OCI-LY3 (cell line): ENCODE results near the gene TH.

ENCODE experiments used
- H2AFZ ChIP-seq: fragments of 200-600, 300-600 bp; shearing (Covaris generic); 2 replicates; pipeline ENCODE4 v1.6.0; 2014; ENCODE audit warnings: antibody characterized with exemption, low read depth, low read length
- H3K27ac ChIP-seq: fragments of 200-600, 300-600 bp; sonication (generic); 2 replicates; pipeline ENCODE4 v1.5.1; 2014; ENCODE audit warnings: mild to moderate bottlenecking, low read length, moderate library complexity, mixed read lengths
- H3K27me3 ChIP-seq: fragments of 200-600, 300-600 bp; sonication (generic); 2 replicates; pipeline ENCODE4 v1.6.1; 2014; ENCODE audit warnings: low read depth, low read length, mixed read lengths
- H3K36me3 ChIP-seq: fragments of 200-600, 300-600 bp; sonication (generic); replicated peaks from 2 replicates; pipeline ENCODE3; 2014; ENCODE audit warnings: low read depth, low read length, mixed read lengths
- H3K4me1 ChIP-seq: fragments of 300-600, 200-600 bp; sonication (generic); 2 replicates; pipeline ENCODE4 v1.6.1; 2014; ENCODE audit warnings: low read length, mixed read lengths
- H3K4me2 ChIP-seq: fragments of 200-600, 300-600 bp; sonication (generic); 2 replicates; pipeline ENCODE4 v1.6.1; 2014; ENCODE audit warnings: low read length, mixed read lengths
- H3K4me3 ChIP-seq: fragments of 300-600, 200-600 bp; sonication (generic); 2 replicates; pipeline ENCODE4 v1.5.1; 2014; ENCODE audit warnings: antibody characterized with exemption, mild to moderate bottlenecking, low read length, moderate library complexity
- H3K79me2 ChIP-seq: fragments of 300-600, 200-600 bp; shearing (Covaris generic); 2 replicates; pipeline ENCODE4 v1.6.1; 2014; ENCODE audit warnings: mild to moderate bottlenecking, low read length, mixed read lengths
- H3K9ac ChIP-seq: fragments of 300-600, 200-600 bp; shearing (Covaris generic); 2 replicates; pipeline ENCODE4 v1.6.0; 2014; ENCODE audit warnings: mild to moderate bottlenecking, low read length, moderate library complexity
- H3K9me3 ChIP-seq: fragments of 200-600, 300-600 bp; shearing (Covaris generic); 2 replicates; pipeline ENCODE4 v1.6.1; 2014; ENCODE audit warnings: low read length, mixed read lengths; ENCODE audit not compliant: insufficient read depth
- H4K20me1 ChIP-seq: fragments of 200-600, 300-600 bp; sonication (generic); 2 replicates; pipeline ENCODE4 v1.6.1; 2016; ENCODE audit warnings: low read length, mixed read lengths; ENCODE audit not compliant: insufficient read depth
- EZH2phosphoT487 ChIP-seq: fragments of 200-600 bp; shearing (Covaris generic); IDR thresholded peaks from 2 replicates; pipeline ENCODE4 v1.6.1; 2018; ENCODE audit warnings: antibody characterized with exemption, mixed run types, low read depth
- TF ChIP-seq, protein P1 (sequence below): fragments of 200-600, 300-600 bp; sonication (generic); IDR thresholded peaks from 2 replicates; pipeline ENCODE4 v1.5.1; 2014; ENCODE audit warnings: antibody characterized with exemption, low read length, low read depth

The TH gene

GRCh38 chr11:2199466-2200341, 28.1 kb upstream of the TH start:
- Histone ChIP-seq H3K27ac (no peak overlapping the region), H3K4me1 (no peaks in the 10 kb centered on the region)
- no peak for TF ChIP-seq EZH2phosphoT487
- TF ChIP-seq, protein P1, sequence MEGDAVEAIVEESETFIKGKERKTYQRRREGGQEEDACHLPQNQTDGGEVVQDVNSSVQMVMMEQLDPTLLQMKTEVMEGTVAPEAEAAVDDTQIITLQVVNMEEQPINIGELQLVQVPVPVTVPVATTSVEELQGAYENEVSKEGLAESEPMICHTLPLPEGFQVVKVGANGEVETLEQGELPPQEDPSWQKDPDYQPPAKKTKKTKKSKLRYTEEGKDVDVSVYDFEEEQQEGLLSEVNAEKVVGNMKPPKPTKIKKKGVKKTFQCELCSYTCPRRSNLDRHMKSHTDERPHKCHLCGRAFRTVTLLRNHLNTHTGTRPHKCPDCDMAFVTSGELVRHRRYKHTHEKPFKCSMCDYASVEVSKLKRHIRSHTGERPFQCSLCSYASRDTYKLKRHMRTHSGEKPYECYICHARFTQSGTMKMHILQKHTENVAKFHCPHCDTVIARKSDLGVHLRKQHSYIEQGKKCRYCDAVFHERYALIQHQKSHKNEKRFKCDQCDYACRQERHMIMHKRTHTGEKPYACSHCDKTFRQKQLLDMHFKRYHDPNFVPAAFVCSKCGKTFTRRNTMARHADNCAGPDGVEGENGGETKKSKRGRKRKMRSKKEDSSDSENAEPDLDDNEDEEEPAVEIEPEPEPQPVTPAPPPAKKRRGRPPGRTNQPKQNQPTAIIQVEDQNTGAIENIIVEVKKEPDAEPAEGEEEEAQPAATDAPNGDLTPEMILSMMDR = no peak

GRCh38 chr11:2198621-2199365, 27.2 kb upstream of the TH start:
- no peaks in the 10 kb centered on the region for H3K4me1 ChIP-seq
- no peak overlapping the region for H3K4me2 ChIP-seq
- H3K9ac ChIP-seq = no peak overlapping the region
- H3K36me3 ChIP-seq = no peaks in the 10 kb centered on the region
- no peak overlapping the region for H3K4me3 ChIP-seq
- H4K20me1 ChIP-seq = no peaks in the 10 kb centered on the region
- H3K27me3 ChIP-seq = no peaks in the 10 kb centered on the region
- TF ChIP-seq, protein P1 = no peak
- no peak for TF ChIP-seq EZH2phosphoT487
- H3K27ac ChIP-seq = no peak overlapping the region
- no peak overlapping the region for H2AFZ ChIP-seq
- H3K9me3 ChIP-seq = no peaks in the 10 kb centered on the region
- no peaks in the 10 kb centered on the region for H3K79me2 ChIP-seq

More at GRCh38 chr11:2199466-2200341, 28.1 kb upstream of the TH start:
- Histone ChIP-seq H4K20me1 (no peaks in the 10 kb centered on the region), H3K36me3 (no peaks in the 10 kb centered on the region), H3K79me2 (no peaks in the 10 kb centered on the region), H3K9ac (no peak overlapping the region), H3K9me3 (no peaks in the 10 kb centered on the region), H3K4me3 (no peak overlapping the region), H3K4me2 (no peak overlapping the region), H2AFZ (no peak overlapping the region), H3K27me3 (no peaks in the 10 kb centered on the region)

- H3K4me1 ChIP-seq = no peaks in the 10 kb centered on the region
These were observed 26.3 kb upstream of the TH start for GRCh38 chr11:2197771-2198520.

More at GRCh38 chr11:2197771-2198520, 26.3 kb upstream of the TH start:
- TF ChIP-seq, protein P1 = no peak
- TF ChIP-seq EZH2phosphoT487 = no peak
- no peak overlapping the region for H3K27ac ChIP-seq
- H3K9me3 ChIP-seq = no peaks in the 10 kb centered on the region
- H3K9ac ChIP-seq = no peak overlapping the region
- no peaks in the 10 kb centered on the region for H3K27me3 ChIP-seq
- H3K4me3 ChIP-seq = no peak overlapping the region
- H3K4me2 ChIP-seq = no peak overlapping the region
- no peaks in the 10 kb centered on the region for H3K79me2 ChIP-seq
- H3K36me3 ChIP-seq = no peaks in the 10 kb centered on the region
- H2AFZ ChIP-seq = no peak overlapping the region
- H4K20me1 ChIP-seq = no peaks in the 10 kb centered on the region
